ENCODE measurements around the gene FBXL12.
"Not testable (repeated sequence)": the region's sequence is repeated elsewhere in the genome, so short reads cannot be mapped to it uniquely, and the experiment has no call there.

The FBXL12 gene

GRCh38 chr19:9838324-9838723, 19.4 kb upstream of the FBXL12 start:
- no peak for DNase-seq

- no peak for DNase-seq
Measured at GRCh38 chr19:9836021-9836420, 17.1 kb upstream of the FBXL12 start.

GRCh38 chr19:9835507-9835949, 16.6 kb upstream of the FBXL12 start:
- DNase-seq, result no peak

- peak; percentile 99 for DNase-seq
Measured at GRCh38 chr19:9834726-9835506, 16.0 kb upstream of the FBXL12 start, which contains the start of gene PIN1. TSS of gene PIN1 (plus strand) at chr19:9835318. CDS start at chr19:9835345, 27 bp downstream.

GRCh38 chr19:9834307-9834725, 15.4 kb upstream of the FBXL12 start:
- no peak for DNase-seq

- no peak for DNase-seq
Measured at GRCh38 chr19:9828551-9829063, 9.7 kb upstream of the FBXL12 start.

GRCh38 chr19:9827289-9828238, 8.7 kb upstream of the FBXL12 start, which contains the start of gene UBL5:
TSS of gene UBL5 (plus strand) at chr19:9827918. CDS start at chr19:9828338, 420 bp downstream.
- DNase-seq, result peak; percentile 89

GRCh38 chr19:9823816-9824215, 4.9 kb upstream of the FBXL12 start:
- no peak for DNase-seq

- DNase-seq, result not testable (repeated sequence)
Measured at GRCh38 chr19:9820034-9820433, 1.2 kb upstream of the FBXL12 start.

GRCh38 chr19:9819596-9819909, 674 bp upstream of the FBXL12 start:
- no peak for DNase-seq

GRCh38 chr19:9818175-9818733, 625 bp downstream of the FBXL12 start:
- no peak for DNase-seq

- no peak for DNase-seq
Measured at GRCh38 chr19:9811139-9811538, 7.7 kb downstream of the FBXL12 start.

- DNase-seq, result peak; percentile 52
Measured at GRCh38 chr19:9808855-9809824, 9.7 kb downstream of the FBXL12 start.

- no peak for DNase-seq
Measured at GRCh38 chr19:9806803-9807202, 12.1 kb downstream of the FBXL12 start.

GRCh38 chr19:9801976-9802375, 16.9 kb downstream of the FBXL12 start:
- DNase-seq, result no peak

- no peak for DNase-seq
Measured at GRCh38 chr19:9799162-9799561, 19.7 kb downstream of the FBXL12 start.

- no peak for DNase-seq
Measured at GRCh38 chr19:9797871-9798270, 21.0 kb downstream of the FBXL12 start.

GRCh38 chr19:9796113-9796773, 22.6 kb downstream of the FBXL12 start:
- DNase-seq, result peak; percentile 90

- DNase-seq, result peak; percentile 73
Measured at GRCh38 chr19:9793071-9793591, 25.7 kb downstream of the FBXL12 start.

- peak; percentile 94 for DNase-seq
Measured at GRCh38 chr19:9792206-9793070, 26.4 kb downstream of the FBXL12 start.
